Liver (tissue), 2 donors: Measurements from ENCODE around the gene SIRT5.

Experiments used
- CTCF ChIP-seq: fragments of 150-350 bp; IDR thresholded peaks from 2 replicates; pipeline ENCODE4 v1.5.1; 2017; ENCODE audit warnings: improper control_type of control experiment, low read depth, low read length; ENCODE audit not compliant: missing input control
- MAX ChIP-seq: IDR thresholded peaks from 2 replicates; pipeline ENCODE4 v1.6.1; 2016; ENCODE audit warnings: antibody characterized with exemption
- REST ChIP-seq: IDR thresholded peaks from 2 replicates; pipeline ENCODE4 v1.6.1; 2016; ENCODE audit warnings: antibody characterized with exemption, mild to moderate bottlenecking
- YY1 ChIP-seq: IDR thresholded peaks from 2 replicates; pipeline ENCODE4 v1.6.1; 2016; ENCODE audit warnings: antibody characterized with exemption, mild to moderate bottlenecking
- donor health status: healthy.

GRCh38 chr6:13576017-13576416, 1.6 kb downstream of the SIRT5 start:
- no peak for TF ChIP-seq MAX
- no peak for TF ChIP-seq CTCF
- peak; percentile 61 for TF ChIP-seq YY1
- TF ChIP-seq REST, result no peak
